A673 (cell line): ENCODE results near the gene CATSPERZ.
"Not testable (repeated sequence)": the region's sequence is repeated elsewhere in the genome, so short reads cannot be mapped to it uniquely, and the experiment has no call there.

ENCODE experiments used
- EZH2 ChIP-seq: fragments of 200-600 bp; sonication (generic); IDR thresholded peaks from 2 replicates; pipeline ENCODE4 v1.6.1; 2017; ENCODE audit warnings: borderline replicate concordance, low read depth, mild to moderate bottlenecking, mixed read lengths, antibody characterized with exemption, low read length; ENCODE audit not compliant: poor library complexity, severe bottlenecking
- TF ChIP-seq, protein P1 (sequence below): fragments of 300-800, 200-600 bp; sonication (generic); conservative IDR thresholded peaks from 2 replicates; pipeline ENCODE4 v1.5.1; 2017; ENCODE audit warnings: low read depth, mild to moderate bottlenecking, antibody characterized with exemption, low read length, moderate library complexity, mixed read lengths

DNA sequence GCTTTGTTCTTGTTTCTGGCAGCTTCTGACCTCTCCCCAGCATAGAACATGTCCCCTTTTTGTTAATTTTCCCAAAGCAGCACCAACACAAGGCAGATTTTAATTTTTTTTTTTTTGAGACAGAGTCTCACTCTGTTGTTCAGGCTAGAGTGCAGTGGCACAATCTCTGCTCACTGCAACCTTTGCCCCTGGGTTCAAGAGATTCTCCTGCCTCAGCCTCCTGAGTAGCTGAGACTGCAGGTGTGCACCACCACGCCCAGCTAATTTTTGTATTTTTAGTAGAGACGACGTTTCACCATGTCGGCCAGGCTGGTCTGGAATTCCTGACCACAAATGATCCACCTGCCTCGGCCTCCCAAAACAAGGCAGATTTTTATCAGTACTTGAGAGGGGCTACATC, 7.6 kb downstream of the CATSPERZ start:
- TF ChIP-seq, protein P1, sequence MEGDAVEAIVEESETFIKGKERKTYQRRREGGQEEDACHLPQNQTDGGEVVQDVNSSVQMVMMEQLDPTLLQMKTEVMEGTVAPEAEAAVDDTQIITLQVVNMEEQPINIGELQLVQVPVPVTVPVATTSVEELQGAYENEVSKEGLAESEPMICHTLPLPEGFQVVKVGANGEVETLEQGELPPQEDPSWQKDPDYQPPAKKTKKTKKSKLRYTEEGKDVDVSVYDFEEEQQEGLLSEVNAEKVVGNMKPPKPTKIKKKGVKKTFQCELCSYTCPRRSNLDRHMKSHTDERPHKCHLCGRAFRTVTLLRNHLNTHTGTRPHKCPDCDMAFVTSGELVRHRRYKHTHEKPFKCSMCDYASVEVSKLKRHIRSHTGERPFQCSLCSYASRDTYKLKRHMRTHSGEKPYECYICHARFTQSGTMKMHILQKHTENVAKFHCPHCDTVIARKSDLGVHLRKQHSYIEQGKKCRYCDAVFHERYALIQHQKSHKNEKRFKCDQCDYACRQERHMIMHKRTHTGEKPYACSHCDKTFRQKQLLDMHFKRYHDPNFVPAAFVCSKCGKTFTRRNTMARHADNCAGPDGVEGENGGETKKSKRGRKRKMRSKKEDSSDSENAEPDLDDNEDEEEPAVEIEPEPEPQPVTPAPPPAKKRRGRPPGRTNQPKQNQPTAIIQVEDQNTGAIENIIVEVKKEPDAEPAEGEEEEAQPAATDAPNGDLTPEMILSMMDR = not testable (repeated sequence)
- TF ChIP-seq EZH2 = not testable (repeated sequence)
